Breast epithelium (tissue), 3 donors: ENCODE data around the gene CTDSP2.

ENCODE experiments used
- CTCF ChIP-seq, 3 donors: fragments of 450-650 bp; IDR thresholded peaks; one replicate each; pipeline ENCODE4 v1.5.1; 2016 to 2017; ENCODE audit warnings: antibody characterized with exemption in 3 of 3, mild to moderate bottlenecking in 3 of 3, moderate library complexity in 3 of 3
- POLR2A ChIP-seq: fragments of 450-650 bp; IDR thresholded peaks from one replicate; pipeline ENCODE4 v1.6.1; 2016; ENCODE audit warnings: antibody characterized with exemption, mild to moderate bottlenecking, moderate library complexity

GRCh38 chr12:57817261-57817989, 29.1 kb downstream of the CTDSP2 start:
- TF ChIP-seq POLR2A (no peak), CTCF (IDR thresholded peaks at IDR 0.05) (no peak)
